ENCODE measurements around the gene CRAMP1.

Gene CRAMP1

GRCh38 chr16:1621851-1622250 is 9.7 kb downstream of the CRAMP1 start:
- H3K4me3 ChIP-seq (ENCODE audit: low read depth, low read length), result no peak overlapping the region
- TF ChIP-seq CTCF (IDR thresholded peaks at IDR 0.05; ENCODE audit: insufficient read depth, low read length, missing control alignments), result no peak
- DNase-seq (ENCODE audit: low read depth, low spot score), result no peak
- ChIA-PET POLR2A (no interaction called here), CTCF (interaction anchor here (1.0 kb wide), 1 partner anchor 84 kb away, joined by 3 read pairs; the partner anchor contains the start of gene MAPK8IP3)

GRCh38 chr16:1626327-1626726 is 14.2 kb downstream of the CRAMP1 start:
- no peak overlapping the region for H3K4me3 ChIP-seq (ENCODE audit: low read depth, low read length)
- TF ChIP-seq CTCF (IDR thresholded peaks at IDR 0.05; ENCODE audit: insufficient read depth, low read length, missing control alignments), result no peak
- DNase-seq (ENCODE audit: low read depth, low spot score), result no peak
- CTCF ChIA-PET, result no interaction called here
- POLR2A ChIA-PET, result no interaction called here

GRCh38 chr16:1626776-1627175 is 14.6 kb downstream of the CRAMP1 start:
- no peak overlapping the region for H3K4me3 ChIP-seq (ENCODE audit: low read depth, low read length)
- no peak for TF ChIP-seq CTCF (IDR thresholded peaks at IDR 0.05; ENCODE audit: insufficient read depth, low read length, missing control alignments)
- no peak for DNase-seq (ENCODE audit: low read depth, low spot score)
- ChIA-PET CTCF (no interaction called here), POLR2A (no interaction called here)

- DNase-seq (ENCODE audit: low read depth, low spot score), result no peak
- no peak overlapping the region for H3K4me3 ChIP-seq (ENCODE audit: low read depth, low read length)
- no peak for TF ChIP-seq CTCF (IDR thresholded peaks at IDR 0.05; ENCODE audit: insufficient read depth, low read length, missing control alignments)
- ChIA-PET POLR2A (no interaction called here), CTCF (no interaction called here)
Observed at GRCh38 chr16:1630450-1631213, 18.5 kb downstream of the CRAMP1 start.

GRCh38 chr16:1631230-1631629 is 19.1 kb downstream of the CRAMP1 start:
- no peak overlapping the region for H3K4me3 ChIP-seq (ENCODE audit: low read depth, low read length)
- POLR2A ChIA-PET, result no interaction called here
- CTCF ChIA-PET, result no interaction called here
- no peak for TF ChIP-seq CTCF (IDR thresholded peaks at IDR 0.05; ENCODE audit: insufficient read depth, low read length, missing control alignments)
- no peak for DNase-seq (ENCODE audit: low read depth, low spot score)

GRCh38 chr16:1631931-1632637 is 19.9 kb downstream of the CRAMP1 start:
- no peak for TF ChIP-seq CTCF (IDR thresholded peaks at IDR 0.05; ENCODE audit: insufficient read depth, low read length, missing control alignments)
- no peak for DNase-seq (ENCODE audit: low read depth, low spot score)
- POLR2A ChIA-PET, result no interaction called here
- CTCF ChIA-PET, result no interaction called here
- no peak overlapping the region for H3K4me3 ChIP-seq (ENCODE audit: low read depth, low read length)

All from AG04449 (cell line).